NOMO-1 (cell line): ENCODE results near the gene MACC1.

ENCODE experiments used
- DNase-seq, 2 experiments: peaks; one replicate each; lab custom pipeline; 2025; ENCODE audit not compliant: unreplicated experiment in 2 of 2; lab: John Stamatoyannopoulos, UW

The MACC1 gene

GRCh38 chr7:20185988-20186387 is 31.2 kb downstream of the MACC1 start:
- DNase-seq: no peak

GRCh38 chr7:20183086-20183485 is 34.1 kb downstream of the MACC1 start:
- DNase-seq: no peak

GRCh38 chr7:20176578-20177242 is 40.5 kb downstream of the MACC1 start:
- DNase-seq: no peak

GRCh38 chr7:20173828-20174227 is 43.4 kb downstream of the MACC1 start:
- DNase-seq: no peak

- DNase-seq: peak in 1 of 2 experiments; percentile 52
These were observed 44.3 kb downstream of the MACC1 start for GRCh38 chr7:20172736-20173334.

- no peak for DNase-seq
These were observed 46.6 kb downstream of the MACC1 start for GRCh38 chr7:20170633-20171032.

- no peak for DNase-seq
These were observed 52.1 kb downstream of the MACC1 start for GRCh38 chr7:20165146-20165510.

GRCh38 chr7:20164425-20165145 is 52.6 kb downstream of the MACC1 start:
- DNase-seq: peak; percentile 18 to 34

- DNase-seq: no peak
These were observed 54.5 kb downstream of the MACC1 start for GRCh38 chr7:20162665-20163064.

GRCh38 chr7:20159226-20159747 is 57.9 kb downstream of the MACC1 start:
- no peak for DNase-seq

GRCh38 chr7:20158684-20159083 is 58.5 kb downstream of the MACC1 start:
- peak in 1 of 2 experiments; percentile 42 for DNase-seq

- DNase-seq: no peak
These were observed 59.7 kb downstream of the MACC1 start for GRCh38 chr7:20157456-20157855.

GRCh38 chr7:20153999-20154398 is 63.2 kb downstream of the MACC1 start:
- DNase-seq: no peak

- no peak for DNase-seq
These were observed 63.6 kb downstream of the MACC1 start for GRCh38 chr7:20153567-20153966.

GRCh38 chr7:20152511-20152910 is 64.7 kb downstream of the MACC1 start:
- no peak for DNase-seq

GRCh38 chr7:20151708-20152456 is 65.3 kb downstream of the MACC1 start:
- DNase-seq: peak; percentile 57 to 64

- DNase-seq: peak in 1 of 2 experiments; percentile 70
These were observed 70.7 kb downstream of the MACC1 start for GRCh38 chr7:20146451-20146850.

- no peak for DNase-seq
These were observed 72.4 kb downstream of the MACC1 start for GRCh38 chr7:20144801-20145200.

GRCh38 chr7:20141666-20142065 is 75.5 kb downstream of the MACC1 start:
- DNase-seq: no peak

- DNase-seq: no peak
These were observed 76.2 kb downstream of the MACC1 start for GRCh38 chr7:20141002-20141345.
